Stimulated activated naive CD8-positive, alpha-beta T cell treated with anti-CD3 and anti-CD28 coated beads, Interleukin-15, Interleukin-2, amounts not matched to agents 100 U/mL and 50 U/mL, for 24 hours (primary cell): ENCODE results near the gene TTLL10.
A peak's percentile ranks its signal among the peaks of the same experiment; 100 is the strongest.

Experiments
- ATAC-seq: fragments of 150-1000 bp; cut with Tn5 transposase; one replicate; pipeline ENCODE4 v1.10.0; 2021
- DNase-seq: peaks from one replicate; pipeline ENCODE4 v3.0.0; 2021

TTLL10 gene

GRCh38 chr1:1222575-1223225 is 49.0 kb downstream of the TTLL10 start:
- no peak for DNase-seq
- ATAC-seq, result no peak

- ATAC-seq (no peak), DNase-seq (no peak)
Measured at GRCh38 chr1:1223321-1223720, 49.6 kb downstream of the TTLL10 start.

GRCh38 chr1:1223891-1224290 is 50.2 kb downstream of the TTLL10 start:
- no peak for DNase-seq
- no peak for ATAC-seq

- DNase-seq (no peak), ATAC-seq (no peak)
Measured at GRCh38 chr1:1225238-1225845, 51.7 kb downstream of the TTLL10 start.

GRCh38 chr1:1225913-1226312 is 52.2 kb downstream of the TTLL10 start:
- ATAC-seq (no peak), DNase-seq (no peak)

- DNase-seq (no peak), ATAC-seq (no peak)
Measured at GRCh38 chr1:1226566-1227362, 53.1 kb downstream of the TTLL10 start.

GRCh38 chr1:1227386-1227785 is 53.7 kb downstream of the TTLL10 start:
- no peak for DNase-seq
- no peak for ATAC-seq

GRCh38 chr1:1228187-1228586 is 54.5 kb downstream of the TTLL10 start:
- ATAC-seq, result no peak

GRCh38 chr1:1228596-1229321 is 55.1 kb downstream of the TTLL10 start:
- no peak for ATAC-seq
- DNase-seq, result no peak

More at GRCh38 chr1:1228187-1228586, 54.5 kb downstream of the TTLL10 start:
- no peak for DNase-seq

- ATAC-seq (no peak), DNase-seq (no peak)
Measured at GRCh38 chr1:1229770-1230169, 56.1 kb downstream of the TTLL10 start.

- ATAC-seq, result no peak
- DNase-seq, result no peak
Measured at GRCh38 chr1:1230656-1231399, 57.1 kb downstream of the TTLL10 start.

GRCh38 chr1:1231400-1232207 is 57.9 kb downstream of the TTLL10 start, which contains the start of gene SDF4:
Gene SDF4 (minus strand): TSS chr1:1232001. CDS start chr1:1228772, 3,229 bp downstream.
- ATAC-seq (peak; percentile 93), DNase-seq (peak; percentile 98)

GRCh38 chr1:1232208-1232795 is 58.6 kb downstream of the TTLL10 start, which contains the start of gene B3GALT6:
Gene B3GALT6 (plus strand): TSS chr1:1232237. CDS start chr1:1232279, 42 bp downstream.
- no peak for DNase-seq
- ATAC-seq, result no peak

GRCh38 chr1:1232796-1233566 is 59.3 kb downstream of the TTLL10 start:
- no peak for ATAC-seq
- no peak for DNase-seq

GRCh38 chr1:1233567-1233892 is 59.9 kb downstream of the TTLL10 start:
- DNase-seq, result no peak

GRCh38 chr1:1234180-1234808 is 60.6 kb downstream of the TTLL10 start:
- ATAC-seq (no peak), DNase-seq (no peak)

More at GRCh38 chr1:1233567-1233892, 59.9 kb downstream of the TTLL10 start:
- ATAC-seq, result no peak

- ATAC-seq, result no peak
- DNase-seq, result no peak
Measured at GRCh38 chr1:1235016-1235744, 61.5 kb downstream of the TTLL10 start.

GRCh38 chr1:1236176-1236763 is 62.6 kb downstream of the TTLL10 start:
- ATAC-seq (no peak), DNase-seq (no peak)
